ENCODE measurements around the gene LAMA3.

DNA sequence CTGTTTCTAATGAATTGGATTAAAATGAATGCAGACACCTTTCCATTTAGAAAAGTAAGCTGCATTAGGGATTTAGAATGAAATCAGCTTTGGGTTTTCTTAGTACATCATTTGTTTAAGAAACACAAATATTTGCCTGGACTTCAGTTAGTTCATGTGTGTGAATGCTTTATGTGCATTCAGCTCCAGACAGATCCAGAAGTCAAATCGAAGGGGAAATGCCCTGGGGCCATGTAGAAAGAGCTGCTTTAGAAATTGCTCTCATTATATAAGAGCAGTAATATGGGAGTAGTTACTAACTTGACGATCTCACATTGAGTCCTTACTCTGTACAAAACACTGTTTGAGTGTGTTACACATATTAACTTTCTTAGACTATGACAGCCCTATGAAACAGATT is 237.3 kb downstream of the LAMA3 start:
- TF ChIP-seq POLR2A (IDR thresholded peaks at IDR 0.05) (no peak), POLR2AphosphoS5 (IDR thresholded peaks at IDR 0.05) (no peak)
- TF ChIP-seq, protein P1, sequence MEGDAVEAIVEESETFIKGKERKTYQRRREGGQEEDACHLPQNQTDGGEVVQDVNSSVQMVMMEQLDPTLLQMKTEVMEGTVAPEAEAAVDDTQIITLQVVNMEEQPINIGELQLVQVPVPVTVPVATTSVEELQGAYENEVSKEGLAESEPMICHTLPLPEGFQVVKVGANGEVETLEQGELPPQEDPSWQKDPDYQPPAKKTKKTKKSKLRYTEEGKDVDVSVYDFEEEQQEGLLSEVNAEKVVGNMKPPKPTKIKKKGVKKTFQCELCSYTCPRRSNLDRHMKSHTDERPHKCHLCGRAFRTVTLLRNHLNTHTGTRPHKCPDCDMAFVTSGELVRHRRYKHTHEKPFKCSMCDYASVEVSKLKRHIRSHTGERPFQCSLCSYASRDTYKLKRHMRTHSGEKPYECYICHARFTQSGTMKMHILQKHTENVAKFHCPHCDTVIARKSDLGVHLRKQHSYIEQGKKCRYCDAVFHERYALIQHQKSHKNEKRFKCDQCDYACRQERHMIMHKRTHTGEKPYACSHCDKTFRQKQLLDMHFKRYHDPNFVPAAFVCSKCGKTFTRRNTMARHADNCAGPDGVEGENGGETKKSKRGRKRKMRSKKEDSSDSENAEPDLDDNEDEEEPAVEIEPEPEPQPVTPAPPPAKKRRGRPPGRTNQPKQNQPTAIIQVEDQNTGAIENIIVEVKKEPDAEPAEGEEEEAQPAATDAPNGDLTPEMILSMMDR (IDR thresholded peaks at IDR 0.05 in 8 of 11, conservative IDR thresholded peaks at IDR 0.05 in 3 of 11) = no peak

All from spleen (tissue), 7 donors.